Large intestine (tissue), 3 donors: ENCODE results near the gene VPS13D. TPM values are rescaled to one million over a fixed set of nuclear protein-coding genes. Genes with fewer than 3 reads are reported as not detected.

Experiments used
- DNase-seq, 2 donors: peaks; one replicate each; pipeline versions ENCODE4 v3.0.0 to v3.0.0-alpha.2; 2013
- H3K27ac ChIP-seq: one replicate; pipeline ENCODE4 v1.5.1; 2013; ENCODE audit warnings: low read length
- H3K27me3 ChIP-seq: 2 replicates; pipeline ENCODE4 v1.6.1; 2013; ENCODE audit warnings: low read length; ENCODE audit not compliant: control insufficient read depth, insufficient read depth
- H3K36me3 ChIP-seq: 2 replicates; pipeline ENCODE4 v1.6.1; 2013; ENCODE audit warnings: low read length; ENCODE audit not compliant: control insufficient read depth, insufficient read depth
- H3K4me1 ChIP-seq: one replicate; pipeline ENCODE4 v1.6.1; 2013; ENCODE audit warnings: low read length; ENCODE audit not compliant: control insufficient read depth, insufficient read depth
- H3K4me3 ChIP-seq: one replicate; pipeline ENCODE4 v1.5.1; 2013; ENCODE audit warnings: low read length
- H3K9me3 ChIP-seq: one replicate; pipeline ENCODE4 v1.6.1; 2013; ENCODE audit warnings: mild to moderate bottlenecking, low read depth, low read length, moderate library complexity; ENCODE audit not compliant: control insufficient read depth
- WGBS: methylation state at CpG from one replicate; pipeline ENCODE4 v1.1.5; 2013; ENCODE audit warnings: low lambda C conversion rate; ENCODE audit not compliant: insufficient coverage; 5-methylcytosine and 5-hydroxymethylcytosine counted together
- polyA plus RNA-seq: library from polyadenylated mRNA; unstranded; fragments of 120-200 nt; gene quantifications from one replicate; pipeline ENCODE4 v1.2.1, GENCODE V29; 2013

VPS13D gene
- polyA plus RNA-seq, 1 donor: 20.7 TPM

- DNase-seq: peak in 1 of 2 donors; percentile 40
- no peaks in the 10 kb centered on the region for H3K27me3 ChIP-seq
- peaks cover 3% of the 10 kb centered on the region for H3K4me1 ChIP-seq
- peaks cover 67% of the 10 kb centered on the region for H3K36me3 ChIP-seq
- no peak overlapping the region for H3K27ac ChIP-seq
- no CpG with 5 or more reads among the region's 7 CpGs for WGBS
- no peaks in the 10 kb centered on the region for H3K9me3 ChIP-seq
- no peak overlapping the region for H3K4me3 ChIP-seq
Observed at GRCh38 chr1:12258272-12258671, 28.4 kb downstream of the VPS13D start.

- no peak for DNase-seq
- Histone ChIP-seq H3K4me3 (no peak overlapping the region), H3K4me1 (no peaks in the 10 kb centered on the region), H3K27me3 (no peaks in the 10 kb centered on the region), H3K9me3 (no peaks in the 10 kb centered on the region), H3K27ac (no peak overlapping the region), H3K36me3 (peaks cover 67% of the 10 kb centered on the region)
- no CpG with 5 or more reads among the region's 1 CpG for WGBS
Observed at GRCh38 chr1:12269351-12269750, 39.5 kb downstream of the VPS13D start.

GRCh38 chr1:12271033-12271432 is 41.2 kb downstream of the VPS13D start:
- H3K27me3 ChIP-seq: no peaks in the 10 kb centered on the region
- H3K9me3 ChIP-seq: no peaks in the 10 kb centered on the region
- no peak overlapping the region for H3K4me3 ChIP-seq
- H3K36me3 ChIP-seq: peaks cover 62% of the 10 kb centered on the region
- WGBS: no CpG with 5 or more reads among the region's 4 CpGs
- H3K27ac ChIP-seq: no peak overlapping the region
- DNase-seq: no peak
- no peaks in the 10 kb centered on the region for H3K4me1 ChIP-seq

GRCh38 chr1:12272770-12273169 is 42.9 kb downstream of the VPS13D start:
- DNase-seq: no peak
- H3K27me3 ChIP-seq: no peaks in the 10 kb centered on the region
- WGBS: 80% methylated on average over 2 of the region's 6 CpGs
- H3K9me3 ChIP-seq: no peaks in the 10 kb centered on the region
- no peak overlapping the region for H3K27ac ChIP-seq
- no peak overlapping the region for H3K4me3 ChIP-seq
- H3K4me1 ChIP-seq: no peaks in the 10 kb centered on the region
- H3K36me3 ChIP-seq: peaks cover 69% of the 10 kb centered on the region

- no peaks in the 10 kb centered on the region for H3K4me1 ChIP-seq
- H3K36me3 ChIP-seq: peaks cover 63% of the 10 kb centered on the region
- DNase-seq: no peak
- WGBS: 70% methylated on average over 2 of the region's 4 CpGs
- H3K27ac ChIP-seq: no peak overlapping the region
- no peaks in the 10 kb centered on the region for H3K27me3 ChIP-seq
- H3K4me3 ChIP-seq: no peak overlapping the region
- H3K9me3 ChIP-seq: no peaks in the 10 kb centered on the region
Observed at GRCh38 chr1:12275370-12275769, 45.5 kb downstream of the VPS13D start.

GRCh38 chr1:12276225-12276624 is 46.4 kb downstream of the VPS13D start:
- Histone ChIP-seq H3K4me3 (no peak overlapping the region), H3K36me3 (peaks cover 55% of the 10 kb centered on the region), H3K4me1 (no peaks in the 10 kb centered on the region), H3K27ac (no peak overlapping the region), H3K9me3 (no peaks in the 10 kb centered on the region), H3K27me3 (no peaks in the 10 kb centered on the region)
- WGBS: no CpG with 5 or more reads among the region's 7 CpGs
- peak; percentile 22 to 25 for DNase-seq

- Histone ChIP-seq H3K4me1 (no peaks in the 10 kb centered on the region), H3K27me3 (no peaks in the 10 kb centered on the region), H3K27ac (no peak overlapping the region), H3K9me3 (no peaks in the 10 kb centered on the region), H3K36me3 (peaks cover 62% of the 10 kb centered on the region), H3K4me3 (no peak overlapping the region)
- WGBS: no CpG with 5 or more reads among the region's 3 CpGs
- no peak for DNase-seq
Observed at GRCh38 chr1:12279003-12279402, 49.2 kb downstream of the VPS13D start.

- Histone ChIP-seq H3K27ac (no peak overlapping the region), H3K4me1 (no peaks in the 10 kb centered on the region), H3K27me3 (no peaks in the 10 kb centered on the region), H3K4me3 (no peak overlapping the region), H3K9me3 (no peaks in the 10 kb centered on the region), H3K36me3 (peaks cover 67% of the 10 kb centered on the region)
- 100% methylated on average over 1 of the region's 4 CpGs for WGBS
- DNase-seq: no peak
Observed at GRCh38 chr1:12279728-12280464, 50.1 kb downstream of the VPS13D start.

GRCh38 chr1:12282142-12282541 is 52.3 kb downstream of the VPS13D start:
- Histone ChIP-seq H3K9me3 (no peaks in the 10 kb centered on the region), H3K4me3 (no peak overlapping the region), H3K27ac (no peak overlapping the region), H3K4me1 (no peaks in the 10 kb centered on the region), H3K27me3 (no peaks in the 10 kb centered on the region), H3K36me3 (peaks cover 60% of the 10 kb centered on the region)
- WGBS: 83% methylated on average over 1 of the region's 3 CpGs
- no peak for DNase-seq

- peaks cover 53% of the 10 kb centered on the region for H3K36me3 ChIP-seq
- no peak for DNase-seq
- H3K27ac ChIP-seq: no peak overlapping the region
- H3K9me3 ChIP-seq: no peaks in the 10 kb centered on the region
- no peaks in the 10 kb centered on the region for H3K4me1 ChIP-seq
- no peak overlapping the region for H3K4me3 ChIP-seq
- no peaks in the 10 kb centered on the region for H3K27me3 ChIP-seq
- WGBS: no CpG with 5 or more reads among the region's 5 CpGs
Observed at GRCh38 chr1:12284486-12284885, 54.7 kb downstream of the VPS13D start.
